ENCODE data around the gene PPP2R5A. TPM values are rescaled to one million over a fixed set of nuclear protein-coding genes. Genes with fewer than 3 reads are reported as not detected.

PPP2R5A gene
- total RNA-seq, 1 donor from 2014 or later = 20.6 TPM

- peaks cover 4% of the 10 kb centered on the region for H3K9me3 Mint-ChIP-seq
- no peak overlapping the region for H3K4me3 Mint-ChIP-seq
- H3K27me3 Mint-ChIP-seq = peaks cover 3% of the 10 kb centered on the region
- H3K4me1 Mint-ChIP-seq (ENCODE audit: unreplicated experiment) = no peaks in the 10 kb centered on the region
- H3K27ac Mint-ChIP-seq = no peak overlapping the region
- H3K36me3 Mint-ChIP-seq = no peaks in the 10 kb centered on the region
- TF ChIP-seq, protein P1, sequence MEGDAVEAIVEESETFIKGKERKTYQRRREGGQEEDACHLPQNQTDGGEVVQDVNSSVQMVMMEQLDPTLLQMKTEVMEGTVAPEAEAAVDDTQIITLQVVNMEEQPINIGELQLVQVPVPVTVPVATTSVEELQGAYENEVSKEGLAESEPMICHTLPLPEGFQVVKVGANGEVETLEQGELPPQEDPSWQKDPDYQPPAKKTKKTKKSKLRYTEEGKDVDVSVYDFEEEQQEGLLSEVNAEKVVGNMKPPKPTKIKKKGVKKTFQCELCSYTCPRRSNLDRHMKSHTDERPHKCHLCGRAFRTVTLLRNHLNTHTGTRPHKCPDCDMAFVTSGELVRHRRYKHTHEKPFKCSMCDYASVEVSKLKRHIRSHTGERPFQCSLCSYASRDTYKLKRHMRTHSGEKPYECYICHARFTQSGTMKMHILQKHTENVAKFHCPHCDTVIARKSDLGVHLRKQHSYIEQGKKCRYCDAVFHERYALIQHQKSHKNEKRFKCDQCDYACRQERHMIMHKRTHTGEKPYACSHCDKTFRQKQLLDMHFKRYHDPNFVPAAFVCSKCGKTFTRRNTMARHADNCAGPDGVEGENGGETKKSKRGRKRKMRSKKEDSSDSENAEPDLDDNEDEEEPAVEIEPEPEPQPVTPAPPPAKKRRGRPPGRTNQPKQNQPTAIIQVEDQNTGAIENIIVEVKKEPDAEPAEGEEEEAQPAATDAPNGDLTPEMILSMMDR (conservative IDR thresholded peaks at IDR 0.05) = no peak
- no peak for DNase-seq (ENCODE audit: extremely low spot score, unreplicated experiment)
Observed at GRCh38 chr1:212247179-212247721, 38.0 kb upstream of the PPP2R5A start.

- TF ChIP-seq, protein P1 (conservative IDR thresholded peaks at IDR 0.05) = no peak
- peaks cover 4% of the 10 kb centered on the region for H3K9me3 Mint-ChIP-seq
- no peaks in the 10 kb centered on the region for H3K4me1 Mint-ChIP-seq (ENCODE audit: unreplicated experiment)
- no peaks in the 10 kb centered on the region for H3K36me3 Mint-ChIP-seq
- no peak overlapping the region for H3K27ac Mint-ChIP-seq
- DNase-seq (ENCODE audit: extremely low spot score, unreplicated experiment) = no peak
- H3K4me3 Mint-ChIP-seq = no peak overlapping the region
- peaks cover 3% of the 10 kb centered on the region for H3K27me3 Mint-ChIP-seq
Observed at GRCh38 chr1:212247988-212248387, 37.2 kb upstream of the PPP2R5A start.

DNA sequence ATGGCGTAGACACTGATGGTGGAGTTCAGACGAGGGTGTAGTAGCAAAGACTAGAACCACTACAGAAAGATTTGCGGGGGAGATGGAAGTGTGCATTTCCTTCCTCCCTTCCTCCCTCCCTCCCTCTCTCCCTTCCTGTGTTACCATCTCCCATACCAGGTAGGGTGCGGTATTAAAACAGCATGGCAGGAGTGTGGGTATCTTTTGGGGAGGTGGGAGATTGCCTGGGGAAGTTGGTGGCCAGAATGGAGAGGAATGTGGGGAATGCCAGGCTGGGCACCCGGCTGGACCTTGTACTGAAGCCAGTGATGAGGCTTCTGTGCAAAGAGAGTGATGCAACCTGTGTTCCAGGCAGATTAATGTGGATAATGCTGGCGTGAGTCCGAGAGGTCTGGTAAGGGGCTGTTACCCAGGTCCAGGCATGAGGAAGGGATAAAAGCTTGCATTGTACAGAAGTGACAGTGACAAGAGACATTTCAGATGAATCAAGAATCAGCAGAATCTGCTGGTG lies 30.3 kb upstream of the PPP2R5A start:
- DNase-seq (ENCODE audit: extremely low spot score, unreplicated experiment) = no peak
- Mint-ChIP-seq H3K27ac (no peak overlapping the region), H3K27me3 (peaks cover 3% of the 10 kb centered on the region), H3K9me3 (no peaks in the 10 kb centered on the region), H3K36me3 (no peaks in the 10 kb centered on the region), H3K4me1 (ENCODE audit: unreplicated experiment) (no peaks in the 10 kb centered on the region), H3K4me3 (no peak overlapping the region)
- TF ChIP-seq, protein P1 (conservative IDR thresholded peaks at IDR 0.05) = no peak

DNA sequence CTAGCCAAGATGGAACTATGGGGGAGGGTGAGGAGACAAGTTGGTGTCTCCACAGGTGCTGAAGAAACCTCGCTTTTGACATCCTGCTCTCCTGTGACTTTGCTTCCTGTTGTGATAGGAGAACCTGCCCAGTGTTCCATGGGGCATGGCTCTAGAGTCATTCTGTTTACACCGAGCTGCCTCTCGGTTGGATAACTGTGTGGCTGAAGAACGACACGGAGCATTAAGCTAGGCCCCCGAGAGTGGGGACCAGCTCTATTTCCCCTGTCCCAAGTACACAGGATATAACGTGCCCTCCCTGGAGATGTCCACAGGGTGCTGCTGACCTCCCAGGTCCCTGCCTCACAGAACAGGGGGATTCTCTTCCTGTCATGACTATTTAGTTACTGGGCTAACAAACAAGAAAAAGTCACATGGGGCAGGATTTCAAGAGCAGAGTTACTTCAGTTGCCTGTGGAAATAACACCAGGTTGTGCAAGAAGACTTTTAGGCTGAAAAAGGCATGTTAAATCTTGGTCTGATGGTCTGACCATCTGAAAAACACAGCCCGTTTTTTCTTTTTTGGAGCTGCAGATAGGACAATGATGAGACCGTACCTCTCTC lies 29.4 kb upstream of the PPP2R5A start:
- no peaks in the 10 kb centered on the region for H3K4me1 Mint-ChIP-seq (ENCODE audit: unreplicated experiment)
- no peaks in the 10 kb centered on the region for H3K9me3 Mint-ChIP-seq
- H3K27ac Mint-ChIP-seq = peak overlapping the region; percentile 21
- no peak overlapping the region for H3K4me3 Mint-ChIP-seq
- DNase-seq (ENCODE audit: extremely low spot score, unreplicated experiment) = no peak
- no peaks in the 10 kb centered on the region for H3K36me3 Mint-ChIP-seq
- peaks cover 2% of the 10 kb centered on the region for H3K27me3 Mint-ChIP-seq
- TF ChIP-seq, protein P1 (conservative IDR thresholded peaks at IDR 0.05) = no peak

GRCh38 chr1:212256369-212256768 lies 28.8 kb upstream of the PPP2R5A start:
- no peaks in the 10 kb centered on the region for H3K9me3 Mint-ChIP-seq
- H3K36me3 Mint-ChIP-seq = no peaks in the 10 kb centered on the region
- no peaks in the 10 kb centered on the region for H3K4me1 Mint-ChIP-seq (ENCODE audit: unreplicated experiment)
- H3K27ac Mint-ChIP-seq = peak overlapping the region; percentile 21
- H3K4me3 Mint-ChIP-seq = no peak overlapping the region
- DNase-seq (ENCODE audit: extremely low spot score, unreplicated experiment) = no peak
- no peaks in the 10 kb centered on the region for H3K27me3 Mint-ChIP-seq
- TF ChIP-seq, protein P1 (conservative IDR thresholded peaks at IDR 0.05) = no peak
